EL (cell line): ENCODE results near the gene P3H3.
A peak's percentile ranks its signal among the peaks of the same experiment; 100 is the strongest.
"Not testable (repeated sequence)": the region's sequence is repeated elsewhere in the genome, so short reads cannot be mapped to it uniquely, and the experiment has no call there.

Experiments
- DNase-seq: peaks from one replicate; pipeline ENCODE4 v3.0.0-alpha.2; 2016

P3H3 gene

DNA sequence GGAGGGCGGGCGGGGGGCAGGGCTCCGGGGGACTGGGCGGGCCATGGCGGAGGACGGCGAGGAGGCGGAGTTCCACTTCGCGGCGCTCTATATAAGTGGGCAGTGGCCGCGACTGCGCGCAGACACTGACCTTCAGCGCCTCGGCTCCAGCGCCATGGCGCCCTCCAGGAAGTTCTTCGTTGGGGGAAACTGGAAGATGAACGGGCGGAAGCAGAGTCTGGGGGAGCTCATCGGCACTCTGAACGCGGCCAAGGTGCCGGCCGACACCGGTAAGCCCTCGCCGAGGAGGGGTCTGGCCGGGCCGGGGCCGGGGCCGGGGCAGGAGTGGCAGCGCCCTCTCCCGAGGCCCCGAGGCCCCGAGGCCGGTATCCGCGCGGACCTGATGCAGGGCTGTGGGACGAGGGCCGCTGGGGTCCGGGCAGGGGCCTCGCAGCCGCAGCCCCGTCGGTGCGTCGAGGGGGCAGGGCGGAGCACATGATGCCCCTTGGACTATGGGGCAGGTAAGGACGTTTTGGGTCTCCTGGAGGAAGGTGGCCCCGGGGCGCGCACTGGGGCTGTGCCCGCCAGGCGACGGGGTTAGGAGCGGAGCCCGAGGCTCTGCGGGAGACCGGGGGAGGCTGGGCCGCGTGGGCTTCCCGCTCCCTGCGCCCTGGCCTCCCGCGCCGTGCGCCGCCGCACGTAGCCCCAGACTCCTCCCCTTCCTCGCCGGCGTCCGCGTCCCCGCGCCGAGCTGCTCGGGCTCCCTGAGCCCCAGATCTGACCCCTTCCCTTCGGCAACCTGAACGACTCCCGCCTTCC lies 39.4 kb downstream of the P3H3 start, which contains the start of gene TPI1:
Gene TPI1, plus strand, starts transcription at position 119 of the 798 bp plus-strand sequence. Its CDS starts 36 bp downstream, at position 155.
- peak; percentile 83 for DNase-seq

DNA sequence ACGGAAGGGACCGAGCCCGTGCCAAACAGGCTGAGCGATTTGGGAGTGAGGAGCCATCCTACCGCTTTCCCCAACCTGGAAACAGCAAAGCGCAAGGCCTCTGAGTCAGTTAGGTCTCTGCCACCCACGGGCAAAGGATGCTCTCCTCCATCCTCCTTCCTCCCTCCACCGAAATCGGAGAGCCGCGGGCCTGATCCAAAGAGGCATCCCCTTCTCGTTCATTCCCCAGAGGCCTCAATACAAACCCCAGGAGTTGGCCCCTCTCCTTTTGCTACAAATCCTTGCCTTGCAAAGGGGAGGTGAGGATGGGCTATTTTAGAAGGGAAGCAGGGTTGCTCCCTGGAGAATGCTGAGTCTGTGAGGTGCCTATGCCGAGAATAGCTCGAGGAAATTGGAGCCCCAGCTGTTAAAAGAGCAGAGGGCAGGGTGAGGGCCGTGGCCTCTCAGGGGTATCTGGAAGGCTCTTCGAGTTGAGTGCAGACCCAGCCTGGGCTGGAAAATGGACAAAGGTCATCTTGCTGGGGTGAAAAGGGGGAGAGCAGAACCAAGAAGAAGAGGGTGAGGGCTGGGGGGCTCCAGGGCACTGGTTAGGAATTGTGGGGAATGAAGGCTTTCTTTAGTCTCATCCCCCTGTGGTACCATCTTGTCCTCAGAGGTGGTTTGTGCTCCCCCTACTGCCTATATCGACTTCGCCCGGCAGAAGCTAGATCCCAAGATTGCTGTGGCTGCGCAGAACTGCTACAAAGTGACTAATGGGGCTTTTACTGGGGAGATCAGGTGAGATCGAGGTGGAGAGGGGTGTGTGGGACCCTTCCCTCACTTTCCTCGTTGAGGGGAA lies 40.2 kb downstream of the P3H3 start:
- DNase-seq: peak; percentile 28

DNA sequence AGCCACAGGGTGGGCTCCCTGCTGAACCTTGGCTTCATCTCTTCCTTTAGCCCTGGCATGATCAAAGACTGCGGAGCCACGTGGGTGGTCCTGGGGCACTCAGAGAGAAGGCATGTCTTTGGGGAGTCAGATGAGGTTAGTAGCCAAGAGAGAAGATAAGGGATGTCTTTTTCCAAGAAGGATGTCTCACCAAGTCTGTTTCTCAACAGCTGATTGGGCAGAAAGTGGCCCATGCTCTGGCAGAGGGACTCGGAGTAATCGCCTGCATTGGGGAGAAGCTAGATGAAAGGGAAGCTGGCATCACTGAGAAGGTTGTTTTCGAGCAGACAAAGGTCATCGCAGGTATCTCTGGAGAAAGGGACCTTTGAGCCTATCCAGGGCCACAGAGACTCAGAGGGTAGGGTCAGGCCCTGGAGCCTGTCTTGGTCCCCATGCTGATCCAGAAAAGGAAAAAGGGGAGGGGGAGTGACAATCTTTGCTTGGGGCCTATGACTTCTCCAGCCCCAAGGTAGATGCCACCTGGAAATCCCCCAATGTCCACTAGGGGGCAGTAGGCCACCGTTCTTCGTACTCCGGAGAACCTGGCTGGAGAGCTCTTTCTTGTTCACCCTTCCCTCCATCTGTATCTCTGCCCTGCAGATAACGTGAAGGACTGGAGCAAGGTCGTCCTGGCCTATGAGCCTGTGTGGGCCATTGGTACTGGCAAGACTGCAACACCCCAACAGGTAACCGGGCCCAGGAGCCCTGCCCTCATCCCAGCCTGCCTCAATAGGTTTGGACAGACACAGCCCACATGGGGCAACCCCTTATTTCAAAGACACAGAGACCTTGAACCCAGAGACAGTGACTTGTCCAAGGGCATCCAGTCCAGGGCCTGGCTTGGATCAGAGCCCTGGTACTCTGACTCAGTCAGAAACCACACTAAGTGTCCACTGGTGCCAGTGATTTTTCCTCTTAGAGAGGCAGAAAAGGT lies 41.1 kb downstream of the P3H3 start:
- peak; percentile 71 for DNase-seq

GRCh38 chr12:6870304-6870703 lies 42.1 kb downstream of the P3H3 start:
- DNase-seq: peak; percentile 17

GRCh38 chr12:6871052-6871957 lies 43.1 kb downstream of the P3H3 start:
- DNase-seq: peak; percentile 69

DNA sequence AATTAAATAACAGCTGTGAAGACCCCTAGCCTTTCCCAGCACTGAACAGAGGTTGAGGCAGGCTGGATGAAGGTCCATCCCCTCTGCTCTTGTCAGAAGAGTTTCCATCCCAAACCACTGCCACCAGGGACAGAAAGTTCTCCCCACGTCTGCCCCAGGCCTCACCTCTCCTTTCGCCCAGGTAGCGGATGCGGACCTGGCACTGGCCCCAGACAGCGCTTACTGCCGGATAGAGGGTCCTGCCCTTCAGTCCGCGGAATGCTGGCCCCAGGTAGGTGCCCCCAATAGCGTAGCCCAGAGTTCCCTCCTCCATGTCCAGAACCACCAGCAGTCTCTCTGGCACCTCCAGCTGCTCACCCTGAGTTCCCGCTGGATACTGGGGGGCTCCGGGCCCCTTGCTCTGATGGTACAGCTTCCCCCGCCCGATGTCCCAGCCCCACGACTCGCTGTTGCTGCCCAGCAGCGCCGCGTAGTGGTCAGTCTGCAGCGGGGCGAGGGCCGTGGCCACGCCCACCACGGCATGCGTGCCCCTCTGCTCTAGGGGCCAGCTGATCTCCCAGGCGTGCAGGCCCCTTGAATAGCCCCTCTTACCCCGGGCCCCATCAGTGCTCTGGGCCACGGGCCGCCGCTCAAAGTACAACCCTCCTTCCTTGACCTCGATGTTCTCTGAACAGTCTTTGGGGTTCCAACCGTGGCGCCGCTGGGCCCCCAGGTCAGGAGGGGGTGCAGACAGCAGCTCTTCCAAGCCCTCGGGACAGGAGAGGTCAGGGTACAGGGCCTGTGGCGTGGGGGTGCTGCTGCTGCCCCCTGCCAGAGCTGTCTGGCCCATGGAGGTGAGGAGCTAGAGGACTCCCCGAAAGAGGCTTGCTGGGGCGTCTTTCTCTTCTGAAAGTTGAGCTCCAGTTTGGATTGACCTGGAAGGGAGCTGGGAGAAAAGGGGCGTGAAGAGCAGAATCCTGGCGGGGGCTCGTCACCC lies 44.2 kb downstream of the P3H3 start:
- peak; percentile 82 for DNase-seq

GRCh38 chr12:6873094-6874014 lies 45.1 kb downstream of the P3H3 start, which contains the start of gene SPSB2:
SPSB2 (minus strand) TSS chr12:6873303; CDS start chr12:6872901, 402 bp downstream.
- DNase-seq: peak; percentile 95

DNA sequence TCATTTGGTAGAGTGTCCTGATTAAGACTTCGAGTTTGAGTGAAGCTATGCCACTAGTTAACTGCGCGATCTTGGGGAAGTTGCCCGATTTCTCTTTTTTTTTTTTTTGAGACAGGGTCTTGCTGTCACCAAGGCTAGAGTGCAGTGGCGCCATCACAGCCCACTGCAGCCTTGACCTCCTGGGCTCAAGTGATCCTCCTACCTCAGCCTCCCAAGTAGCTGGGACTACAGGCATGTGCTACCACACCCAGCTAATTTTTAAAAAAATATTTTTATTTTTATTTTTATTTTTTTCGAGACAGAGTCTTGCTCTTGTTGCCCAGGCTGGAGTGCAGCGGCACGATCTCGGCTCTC lies 45.8 kb downstream of the P3H3 start:
- not testable (repeated sequence) for DNase-seq

- DNase-seq: not testable (repeated sequence)
Measured at GRCh38 chr12:6879824-6880223, 51.6 kb downstream of the P3H3 start.

GRCh38 chr12:6883252-6883651 lies 55.0 kb downstream of the P3H3 start:
- no peak for DNase-seq

GRCh38 chr12:6883683-6884082 lies 55.5 kb downstream of the P3H3 start:
- no peak for DNase-seq

DNA sequence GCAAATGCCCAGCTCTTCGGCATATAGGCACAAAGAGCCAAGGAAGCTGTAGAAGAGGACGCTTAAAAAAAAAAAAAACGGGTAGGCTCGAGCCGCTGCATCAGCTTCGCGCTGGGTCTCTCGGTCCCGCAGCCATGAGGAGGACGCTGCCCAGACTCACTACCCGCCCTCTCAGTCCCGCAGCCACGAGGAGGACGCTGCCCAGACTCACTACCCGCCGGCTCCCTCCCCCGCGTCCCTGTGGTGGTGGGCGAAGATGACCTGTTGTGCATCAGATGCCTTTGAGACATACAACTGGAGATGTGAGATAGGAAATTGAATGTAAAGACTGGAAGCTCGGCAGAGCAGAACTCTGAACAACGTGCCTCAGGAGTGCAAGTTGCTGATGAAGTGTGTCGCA lies 56.3 kb downstream of the P3H3 start:
- DNase-seq: no peak

- DNase-seq: not testable (repeated sequence)
Measured at GRCh38 chr12:6886206-6886999, 58.2 kb downstream of the P3H3 start.

DNA sequence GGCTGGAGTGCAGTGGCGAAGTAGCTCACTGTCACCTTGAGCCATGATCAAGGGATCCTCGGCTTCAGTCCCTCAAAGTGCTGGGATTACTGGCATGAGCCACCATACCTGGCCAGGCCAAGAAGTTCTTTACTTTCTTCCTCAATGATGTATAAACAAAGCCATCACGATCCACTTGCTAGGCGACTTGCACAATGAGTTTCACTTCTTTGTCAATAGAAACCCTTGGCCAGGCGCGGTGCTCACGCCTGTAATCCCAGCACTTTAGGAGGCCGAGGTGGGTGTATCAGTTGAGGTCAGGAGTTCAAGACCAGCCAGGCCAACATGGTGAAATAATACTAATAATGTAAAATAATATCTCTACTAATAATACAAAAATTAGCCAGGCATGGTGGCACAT lies 59.3 kb downstream of the P3H3 start:
- DNase-seq: no peak

GRCh38 chr12:6888360-6888759 lies 60.2 kb downstream of the P3H3 start:
- no peak for DNase-seq

DNA sequence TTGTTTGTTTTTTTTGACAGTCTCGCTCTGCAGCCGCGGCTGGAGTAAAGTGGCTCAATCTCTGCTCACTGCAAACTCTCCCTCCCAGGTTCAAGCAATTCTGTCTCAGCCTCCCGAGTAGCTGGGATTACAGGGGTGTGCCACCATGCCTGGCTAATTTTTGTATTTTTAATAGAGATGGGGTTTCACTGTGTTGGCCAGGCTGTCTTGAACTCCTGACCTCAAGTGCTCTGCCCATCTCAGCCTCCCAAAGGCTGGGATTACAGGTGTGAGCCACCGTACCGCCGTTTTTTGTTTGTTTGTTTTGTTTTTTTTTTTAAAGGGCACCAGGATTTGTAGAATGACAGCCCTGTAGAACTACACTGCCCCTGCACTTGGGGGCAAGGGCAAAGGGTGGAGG lies 60.6 kb downstream of the P3H3 start:
- DNase-seq: not testable (repeated sequence)
